GM19455 (cell line): ENCODE data around the gene QTRT2.

Experiments
- ATAC-seq: cut with Tn5 transposase; IDR thresholded peaks from one replicate; pipeline ENCODE4 v1.9.1; 2021; ENCODE audit not compliant: unreplicated experiment

Gene QTRT2

GRCh38 chr3:114076711-114077110 lies 20.2 kb downstream of the QTRT2 start:
- ATAC-seq: no peak

DNA sequence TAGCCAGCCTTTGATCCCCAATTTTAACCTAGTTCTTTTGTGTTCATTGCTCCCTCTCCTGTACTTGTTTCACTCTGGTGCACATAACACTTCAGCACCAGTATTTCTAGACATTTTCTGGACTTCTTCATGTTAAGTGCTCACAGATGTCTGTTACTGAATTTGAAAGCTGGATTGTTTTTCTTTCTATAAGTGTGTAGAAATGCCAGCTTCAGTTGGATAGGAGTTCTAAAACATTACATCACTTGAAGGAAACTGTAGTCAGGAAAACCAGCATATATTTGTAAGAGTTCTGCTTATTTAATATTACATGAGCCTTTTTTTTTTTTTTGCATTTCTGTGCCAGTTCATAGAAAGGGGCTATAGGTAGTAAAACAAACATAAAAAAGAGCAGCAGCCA lies 21.6 kb downstream of the QTRT2 start:
- ATAC-seq: no peak

DNA sequence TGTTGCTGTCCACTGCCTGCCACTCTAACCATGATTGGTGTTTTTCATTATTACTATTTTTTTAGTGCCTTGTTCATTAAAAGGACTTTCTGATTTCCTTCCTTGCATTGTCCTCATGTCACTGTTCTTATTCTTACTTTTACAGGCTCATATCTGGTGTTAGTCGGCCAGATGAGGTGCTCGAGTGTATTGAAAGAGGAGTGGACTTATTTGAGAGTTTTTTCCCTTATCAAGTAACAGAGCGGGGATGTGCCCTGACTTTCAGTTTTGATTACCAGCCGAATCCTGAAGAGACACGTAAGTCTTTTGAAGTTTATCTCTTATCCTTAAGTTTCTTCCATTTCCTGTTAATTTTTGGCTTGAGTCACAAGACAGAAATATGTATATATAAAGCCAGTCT lies 23.2 kb downstream of the QTRT2 start:
- ATAC-seq: no peak

- no peak for ATAC-seq
These were observed 23.7 kb downstream of the QTRT2 start for GRCh38 chr3:114080201-114080600.

GRCh38 chr3:114081037-114081436 lies 24.5 kb downstream of the QTRT2 start:
- no peak for ATAC-seq

DNA sequence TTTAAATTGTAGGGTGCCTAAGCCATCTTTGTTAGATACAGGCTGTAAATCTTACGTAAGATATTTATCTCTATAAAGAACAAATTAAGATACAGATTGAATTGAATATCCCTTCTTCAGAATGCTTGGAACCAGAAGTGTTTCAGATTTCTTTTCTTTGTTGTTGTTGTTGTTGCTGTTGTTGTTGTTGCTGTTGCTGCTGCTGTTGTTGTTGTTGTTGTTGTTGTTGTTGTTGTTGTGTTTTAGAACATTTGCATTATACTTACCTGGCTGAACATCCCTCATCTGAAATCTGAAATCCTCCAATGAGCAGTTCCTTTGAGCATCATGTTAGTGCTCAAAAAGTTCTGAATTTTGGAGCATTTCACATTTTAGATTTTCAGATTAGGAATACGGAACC lies 26.6 kb downstream of the QTRT2 start:
- no peak for ATAC-seq

DNA sequence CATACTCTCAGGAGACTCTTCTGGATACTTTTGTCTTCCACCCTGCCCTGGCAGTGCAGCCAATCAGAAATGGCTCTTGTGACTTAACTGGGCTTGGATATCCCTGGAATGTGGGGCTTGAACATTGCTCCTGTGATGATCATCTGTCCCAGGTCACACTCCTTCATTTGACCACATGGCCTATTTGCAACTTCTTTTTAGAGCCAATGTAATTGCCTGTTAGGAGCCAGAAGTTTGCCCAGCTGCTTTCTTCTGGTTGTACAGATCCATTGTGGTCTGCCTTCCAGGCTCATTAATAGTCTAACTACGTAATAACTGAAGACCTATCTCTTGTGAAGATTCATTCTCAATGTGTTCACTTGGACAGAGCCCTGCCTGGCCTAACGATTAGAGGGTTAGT lies 29.8 kb downstream of the QTRT2 start:
- ATAC-seq: no peak

GRCh38 chr3:114089675-114090074 lies 33.1 kb downstream of the QTRT2 start:
- ATAC-seq: no peak

GRCh38 chr3:114092151-114093015 lies 35.8 kb downstream of the QTRT2 start:
- no peak for ATAC-seq

DNA sequence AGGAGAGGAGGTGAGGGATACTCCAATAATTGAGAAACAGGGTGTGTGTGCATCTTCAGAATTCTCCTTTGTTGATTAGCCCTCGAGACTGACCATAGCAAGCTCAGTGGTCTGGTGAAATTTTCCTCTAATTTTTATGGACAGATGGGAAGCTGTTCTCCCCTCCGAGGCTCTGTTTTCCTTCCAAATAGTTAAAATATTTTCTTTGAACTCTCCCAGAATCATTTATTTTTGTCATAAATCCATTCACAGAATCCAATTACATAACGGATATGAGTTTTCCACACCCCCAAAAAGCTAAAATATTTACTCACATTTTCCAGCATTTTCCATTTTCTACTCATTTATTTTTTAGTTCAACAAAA lies 36.5 kb downstream of the QTRT2 start:
- ATAC-seq: no peak

- ATAC-seq: no peak
These were observed 37.1 kb downstream of the QTRT2 start for GRCh38 chr3:114093596-114093995.

- ATAC-seq: no peak
These were observed 39.3 kb downstream of the QTRT2 start for GRCh38 chr3:114095796-114096195.

GRCh38 chr3:114101101-114101500 lies 44.6 kb downstream of the QTRT2 start:
- ATAC-seq: no peak

DNA sequence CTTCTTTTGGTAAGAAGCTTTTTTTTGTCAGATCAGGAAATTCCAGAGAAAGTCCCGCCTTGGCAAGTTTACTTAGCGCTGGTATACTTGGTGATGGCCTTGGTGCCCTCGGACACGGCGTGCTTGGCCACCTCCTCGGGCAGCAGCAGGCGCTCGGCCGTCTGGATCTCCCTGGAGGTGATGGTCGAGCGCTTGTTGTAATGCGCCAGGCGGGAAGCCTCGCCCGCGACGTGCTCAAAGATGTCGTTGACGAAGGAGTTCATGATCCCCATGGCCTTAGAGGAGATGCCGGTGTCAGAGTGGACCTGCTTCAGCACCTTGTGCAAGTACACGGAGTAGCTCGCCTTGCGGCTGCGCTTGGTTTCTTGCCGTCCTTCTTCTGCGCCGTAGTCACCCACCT lies 46.6 kb downstream of the QTRT2 start:
- no peak for ATAC-seq

- ATAC-seq: no peak
These were observed 47.3 kb downstream of the QTRT2 start for GRCh38 chr3:114103858-114104257.

DNA sequence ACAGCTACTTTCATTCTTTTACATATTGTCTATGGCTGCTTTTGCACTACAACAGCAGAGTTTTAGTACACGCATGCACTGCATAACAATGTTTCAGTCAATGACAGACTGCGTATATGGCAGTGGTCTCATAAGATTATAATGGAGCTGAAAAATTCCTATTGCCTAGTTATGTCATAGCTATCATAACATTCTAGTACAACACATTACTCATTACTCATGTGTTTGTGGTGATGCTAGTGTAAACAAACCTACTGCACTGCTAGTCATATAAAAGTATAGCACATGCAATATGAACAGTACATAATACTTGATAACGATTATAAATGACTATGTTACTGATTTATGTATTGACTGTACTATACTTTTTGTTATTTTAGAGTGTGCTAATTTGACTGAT lies 47.9 kb downstream of the QTRT2 start:
- ATAC-seq: no peak

DNA sequence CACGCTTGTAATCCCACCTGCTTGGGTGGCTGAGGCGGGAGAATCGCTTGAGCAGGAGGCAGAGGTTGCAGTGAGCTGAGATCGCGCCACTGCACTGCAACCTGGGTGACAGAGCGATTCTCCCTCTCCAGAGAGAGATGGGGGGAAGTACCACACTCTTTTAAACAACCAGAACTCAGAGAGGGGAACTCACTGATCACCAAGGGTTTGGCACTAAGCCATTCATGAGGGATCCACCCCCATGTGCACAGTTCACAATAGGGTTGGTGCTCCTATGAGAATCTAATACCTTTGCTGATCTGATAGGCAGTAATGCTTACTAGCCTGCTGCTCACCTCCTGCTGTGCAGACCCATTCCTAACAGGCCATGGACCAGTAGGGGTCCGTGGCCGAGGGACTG lies 51.6 kb downstream of the QTRT2 start:
- no peak for ATAC-seq

GRCh38 chr3:114110439-114110838 lies 53.9 kb downstream of the QTRT2 start:
- no peak for ATAC-seq

DNA sequence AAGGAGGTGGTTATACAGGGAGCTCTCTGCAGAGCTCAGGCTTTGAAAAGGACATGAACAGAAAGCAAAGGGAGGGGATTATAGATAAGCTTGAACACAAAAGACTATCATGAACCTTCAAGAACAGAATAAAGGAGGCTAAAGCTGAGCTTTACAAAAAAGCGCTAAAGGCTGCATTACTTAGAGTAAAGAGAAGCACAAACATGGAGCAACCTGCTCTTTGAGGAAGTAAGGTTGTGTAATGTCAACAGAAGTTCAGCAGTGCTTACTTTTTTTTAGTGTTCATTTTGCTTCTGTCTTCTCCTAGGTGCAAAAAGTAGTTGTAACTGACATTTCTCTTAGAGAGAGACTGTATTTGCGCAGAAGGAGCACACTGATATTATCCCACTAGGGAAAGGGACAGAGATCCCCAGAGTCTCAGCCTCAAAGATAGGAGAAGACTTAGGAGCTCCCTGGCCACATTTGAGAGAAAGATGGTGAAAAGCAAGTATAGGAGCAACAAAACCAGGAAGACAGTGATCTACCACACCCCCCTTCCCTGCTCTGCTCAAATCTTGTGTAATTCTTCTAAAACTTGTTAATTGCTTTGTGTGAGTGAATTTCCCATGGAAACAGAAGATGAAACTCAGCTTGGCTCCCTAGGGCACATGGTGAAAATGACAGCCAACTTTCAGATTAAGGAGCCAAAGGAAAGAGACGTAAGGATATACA lies 54.7 kb downstream of the QTRT2 start:
- ATAC-seq: no peak

GRCh38 chr3:114112696-114113095 lies 56.2 kb downstream of the QTRT2 start:
- no peak for ATAC-seq

DNA sequence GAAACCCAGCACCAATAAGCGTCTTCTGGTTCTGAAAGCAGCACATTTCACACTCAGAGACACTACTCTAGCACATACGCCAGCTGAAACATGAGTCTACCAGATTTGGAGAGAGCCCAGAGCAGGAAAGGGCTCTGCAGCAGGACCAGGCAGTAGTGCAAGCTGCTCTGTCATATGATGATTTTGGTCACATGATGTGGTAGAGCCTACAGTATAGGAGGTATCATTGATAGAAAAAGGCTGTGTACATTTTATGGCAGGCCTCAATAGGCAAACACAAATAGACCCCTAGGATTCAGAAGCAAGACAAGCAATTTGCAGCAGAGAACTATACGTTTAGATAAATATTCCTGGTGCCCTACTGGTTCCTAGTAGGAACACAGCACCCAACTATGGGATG lies 58.2 kb downstream of the QTRT2 start:
- ATAC-seq: no peak

DNA sequence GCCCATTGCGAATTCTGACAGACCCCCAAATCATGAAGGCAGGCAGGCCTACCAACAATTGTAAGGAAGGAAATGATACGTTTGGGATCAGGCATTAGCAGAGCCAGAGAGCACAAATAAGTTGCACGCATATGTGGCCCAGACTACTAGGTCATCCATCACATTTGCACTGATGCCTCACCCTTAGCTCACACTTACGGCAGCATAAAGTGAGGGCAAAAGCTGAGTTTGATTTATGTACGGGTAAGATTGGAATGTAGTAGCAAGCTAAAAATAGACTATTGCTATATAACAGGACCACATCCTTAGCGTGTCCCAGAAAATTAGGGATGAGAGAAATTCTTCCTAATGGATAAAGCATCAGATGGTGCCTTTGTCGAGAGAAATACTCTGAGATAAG lies 58.6 kb downstream of the QTRT2 start:
- ATAC-seq: no peak

DNA sequence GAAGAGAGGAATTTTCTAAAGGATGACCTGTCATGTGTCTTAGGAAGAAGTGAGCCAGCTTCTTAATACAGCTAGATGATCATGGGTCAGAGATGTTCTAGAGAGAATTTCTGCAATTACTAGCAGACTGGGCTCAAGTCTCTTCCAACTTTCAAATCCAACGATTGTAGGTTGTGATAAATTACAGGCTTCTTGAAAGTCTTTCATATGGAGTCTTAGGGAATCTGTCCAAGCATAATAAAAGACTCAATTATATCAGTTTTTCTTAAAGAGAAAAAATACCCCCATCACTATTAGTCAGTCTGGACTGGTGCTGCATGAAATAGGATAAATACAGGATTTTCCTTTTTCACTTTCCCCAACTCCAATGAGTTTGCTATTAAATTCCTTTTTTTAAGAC lies 63.2 kb downstream of the QTRT2 start:
- no peak for ATAC-seq
